Measurements from ENCODE around the gene UBE2Q2. TPM values are rescaled to one million over a fixed set of nuclear protein-coding genes. Genes with fewer than 3 reads are reported as not detected.
"Not testable (repeated sequence)": the region's sequence is repeated elsewhere in the genome, so short reads cannot be mapped to it uniquely, and the experiment has no call there.

The UBE2Q2 gene
- total RNA-seq, 2 donors from 2014 or later = 31.5 to 40.2 TPM

DNA sequence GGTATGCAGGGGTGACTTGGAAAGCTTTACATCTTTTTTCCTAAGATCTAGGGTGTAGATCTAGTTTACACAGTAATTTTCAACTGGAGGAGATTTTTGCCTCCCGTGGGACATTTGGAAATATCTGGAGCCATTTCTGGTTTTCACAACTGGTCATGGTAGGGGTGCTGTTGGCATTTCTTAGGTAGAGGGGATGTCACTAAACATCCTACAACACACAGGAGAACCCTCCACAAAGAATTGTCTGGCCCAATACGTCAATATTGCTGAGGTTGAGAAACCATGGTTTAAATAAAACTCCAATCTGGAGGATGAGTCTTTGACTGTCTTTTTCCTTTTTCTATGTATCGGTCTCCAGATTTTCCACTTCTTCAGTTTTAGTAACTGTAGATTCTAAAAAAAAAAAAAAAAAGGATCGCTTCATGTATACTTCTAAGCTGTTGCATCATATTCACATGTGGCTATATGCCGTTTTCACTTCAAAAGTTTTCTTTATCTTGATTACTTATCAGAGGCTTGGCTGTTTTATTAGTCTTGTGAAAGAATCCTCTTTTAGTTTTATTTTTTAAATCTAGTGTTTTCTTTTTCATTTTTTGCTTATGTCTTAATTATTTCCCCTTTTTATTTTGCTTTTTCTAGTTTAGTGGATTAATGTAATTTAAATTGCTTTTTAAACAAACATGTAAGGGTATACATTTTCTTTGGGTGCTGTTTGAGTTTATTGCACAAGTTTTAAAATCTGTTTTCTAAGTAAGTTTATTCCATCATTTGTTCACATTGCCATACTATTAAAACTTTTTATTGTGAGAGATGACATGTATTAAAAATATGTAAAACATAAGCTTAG is 21.2 kb downstream of the UBE2Q2 start:
- H3K4me1 ChIP-seq (ENCODE audit: control insufficient read depth in 1 of 2, low read depth in 2 of 2) = peaks cover 2 to 12% of the 10 kb centered on the region in 2 donors
- DNase-seq (ENCODE audit: low spot score) = no peak
- H3K27ac ChIP-seq = no peak overlapping the region
- no peak overlapping the region for H3K4me3 ChIP-seq
- H3K27me3 ChIP-seq (replicated peaks; ENCODE audit: insufficient read depth) = no peaks in the 10 kb centered on the region
- H3K9me3 ChIP-seq = no peaks in the 10 kb centered on the region
- no peak for ATAC-seq (ENCODE audit: insufficient number of reproducible peaks, low FRiP score, low read depth)
- TF ChIP-seq CTCF (IDR thresholded peaks at IDR 0.05) = no peak
- H3K36me3 ChIP-seq = no peaks in the 10 kb centered on the region

GRCh38 chr15:75866045-75866444 is 22.8 kb downstream of the UBE2Q2 start:
- peaks cover 0 to 12% of the 10 kb centered on the region in 2 donors for H3K4me1 ChIP-seq (ENCODE audit: control insufficient read depth in 1 of 2, low read depth in 2 of 2)
- ATAC-seq (ENCODE audit: insufficient number of reproducible peaks, low FRiP score, low read depth); H3K27ac ChIP-seq; H3K36me3 ChIP-seq; H3K9me3 ChIP-seq; H3K4me3 ChIP-seq; DNase-seq (ENCODE audit: low spot score); H3K27me3 ChIP-seq (replicated peaks; ENCODE audit: insufficient read depth): not testable (repeated sequence)

DNA sequence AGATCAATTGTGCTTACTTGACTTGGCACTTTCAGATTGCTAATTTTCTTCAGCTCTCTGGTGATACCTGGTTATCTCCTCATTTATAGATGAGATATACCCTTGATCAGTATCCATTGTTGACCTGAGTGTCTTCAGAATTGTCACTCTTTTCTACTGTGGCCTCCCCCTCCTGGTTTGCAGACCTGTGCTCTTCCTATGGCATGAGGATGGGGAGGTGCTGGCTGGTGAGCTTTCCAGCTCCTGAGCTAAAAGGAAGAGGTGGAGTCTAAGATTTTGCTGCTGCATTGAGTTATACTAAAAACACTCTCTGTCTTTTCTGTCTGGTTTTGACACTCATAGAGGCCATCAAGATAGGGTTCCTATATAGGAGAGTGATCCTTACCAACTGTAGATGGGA is 23.7 kb downstream of the UBE2Q2 start:
- no peak for TF ChIP-seq CTCF (IDR thresholded peaks at IDR 0.05)
- peaks cover 0 to 12% of the 10 kb centered on the region in 2 donors for H3K4me1 ChIP-seq (ENCODE audit: control insufficient read depth in 1 of 2, low read depth in 2 of 2)
- ATAC-seq (ENCODE audit: insufficient number of reproducible peaks, low FRiP score, low read depth) = no peak
- no peak overlapping the region for H3K4me3 ChIP-seq
- H3K9me3 ChIP-seq = no peaks in the 10 kb centered on the region
- H3K36me3 ChIP-seq = peaks cover 9% of the 10 kb centered on the region
- no peaks in the 10 kb centered on the region for H3K27me3 ChIP-seq (replicated peaks; ENCODE audit: insufficient read depth)
- no peak for DNase-seq (ENCODE audit: low spot score)
- no peak overlapping the region for H3K27ac ChIP-seq

- DNase-seq (ENCODE audit: low spot score) (no peak), ATAC-seq (ENCODE audit: insufficient number of reproducible peaks, low FRiP score, low read depth) (no peak)
- H3K4me3 ChIP-seq = no peak overlapping the region
- no peaks in the 10 kb centered on the region for H3K9me3 ChIP-seq
- no peak for TF ChIP-seq CTCF (IDR thresholded peaks at IDR 0.05)
- H3K4me1 ChIP-seq (ENCODE audit: control insufficient read depth in 1 of 2, low read depth in 2 of 2) = peaks cover 0 to 12% of the 10 kb centered on the region in 2 donors
- H3K27me3 ChIP-seq (replicated peaks; ENCODE audit: insufficient read depth) = no peaks in the 10 kb centered on the region
- H3K27ac ChIP-seq = no peak overlapping the region
- peaks cover 9% of the 10 kb centered on the region for H3K36me3 ChIP-seq
These were observed 24.2 kb downstream of the UBE2Q2 start for GRCh38 chr15:75867449-75867848.

DNA sequence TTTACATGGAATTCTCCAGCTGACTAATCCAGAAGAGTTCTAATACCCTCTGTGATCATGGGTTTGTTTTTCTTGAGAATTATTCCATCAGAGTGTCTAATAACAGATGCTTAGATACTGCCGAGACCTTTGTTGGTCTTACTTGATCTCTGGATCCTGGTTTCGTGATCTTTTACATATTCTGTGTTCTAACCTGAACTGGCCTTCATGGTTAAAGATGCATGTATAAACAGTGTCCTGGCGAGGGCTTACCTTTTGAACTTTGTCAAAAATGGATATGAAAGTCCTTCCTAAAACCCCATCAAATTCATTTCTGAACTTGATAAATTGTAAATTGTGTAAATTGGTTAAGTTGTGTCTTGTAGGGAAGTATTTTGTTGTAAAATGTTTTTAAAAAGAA is 24.8 kb downstream of the UBE2Q2 start:
- DNase-seq (ENCODE audit: low spot score) = no peak
- H3K27me3 ChIP-seq (replicated peaks; ENCODE audit: insufficient read depth) = no peaks in the 10 kb centered on the region

More for the DNA sequence above, 24.8 kb downstream of the UBE2Q2 start:
- peaks cover 0 to 12% of the 10 kb centered on the region in 2 donors for H3K4me1 ChIP-seq (ENCODE audit: control insufficient read depth in 1 of 2, low read depth in 2 of 2)
- H3K4me3 ChIP-seq = no peak overlapping the region
- H3K27ac ChIP-seq = no peak overlapping the region
- H3K36me3 ChIP-seq = peaks cover 9% of the 10 kb centered on the region
- H3K9me3 ChIP-seq = no peaks in the 10 kb centered on the region
- no peak for ATAC-seq (ENCODE audit: insufficient number of reproducible peaks, low FRiP score, low read depth)
- no peak for TF ChIP-seq CTCF (IDR thresholded peaks at IDR 0.05)

Data from thoracic aorta (tissue), 2 donors.